Measurements from ENCODE around the gene NXF2. TPM values are rescaled to one million over a fixed set of nuclear protein-coding genes. Genes with fewer than 3 reads are reported as not detected.

The NXF2 gene
- total RNA-seq, 2 donors from 2014 or later: not detected

DNA sequence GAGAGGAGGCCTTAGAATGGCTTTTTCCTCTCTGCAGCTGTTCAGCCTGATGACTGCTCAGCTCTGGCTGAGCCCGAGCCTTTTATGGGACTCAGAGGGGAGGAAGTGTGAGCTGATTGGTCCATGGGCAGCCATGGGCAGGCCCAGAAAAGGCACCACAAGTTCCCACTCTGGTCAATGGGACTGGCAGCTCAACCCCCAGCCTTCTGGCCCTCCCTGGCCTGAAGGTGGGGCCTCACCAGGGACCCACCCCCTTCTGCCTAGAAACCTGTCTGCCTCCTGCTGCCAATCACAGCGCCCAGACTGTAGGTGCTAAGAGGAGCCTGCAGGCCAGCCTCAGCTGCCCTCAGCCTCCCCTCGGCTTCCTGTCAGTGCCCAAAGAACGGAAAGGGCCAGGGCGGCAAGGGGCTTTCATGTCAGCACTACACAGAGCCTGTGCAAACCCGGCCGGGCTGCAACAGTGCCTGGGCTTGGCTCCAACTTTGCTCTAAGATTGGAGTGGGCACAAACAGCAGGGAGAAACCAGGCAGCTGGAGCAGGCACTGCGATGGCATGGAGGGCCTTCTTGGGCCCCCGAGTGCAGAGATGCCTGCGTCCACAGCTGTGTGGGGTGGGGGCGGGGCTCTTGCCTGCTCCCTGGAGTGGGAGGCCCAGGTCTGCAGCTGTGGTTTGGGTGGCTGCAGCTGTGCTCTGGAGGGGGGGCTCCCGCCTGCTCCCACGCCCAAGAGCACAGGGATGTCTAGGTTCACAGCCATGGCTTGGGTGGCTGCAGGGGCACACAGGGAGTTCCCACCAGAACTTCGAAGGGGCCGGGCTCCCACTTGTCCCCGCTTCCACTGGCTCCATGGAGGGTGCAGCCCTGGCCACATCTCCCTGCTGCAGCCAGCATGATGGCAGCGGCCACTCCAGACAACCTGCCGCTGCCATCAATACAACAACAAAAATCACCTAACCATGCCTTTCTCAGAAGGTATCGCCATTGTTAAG, 92.6 kb downstream of the NXF2 start:
- intact Hi-C loops (cut with DNase I): no loop called here
- no peak for ATAC-seq
- 71 to 94% methylated on average over 4 to 13 of the region's 19 CpGs for WGBS, 2 donors
- Histone ChIP-seq H3K9me3 (no peaks in the 10 kb centered on the region), H3K4me1 (no peaks in the 10 kb centered on the region), H3K27me3 (no peaks in the 10 kb centered on the region), H3K27ac (no peak overlapping the region), H3K36me3 (replicated peaks in 1 of 2; ENCODE audit: insufficient read depth in 1 of 2, low read depth in 2 of 2) (no peaks in the 10 kb centered on the region), H3K4me3 (no peak overlapping the region)
- peak in 2 of 4 donors; percentile 5 to 16 for DNase-seq
- TF ChIP-seq CTCF (IDR thresholded peaks at IDR 0.05) (no peak), POLR2A (IDR thresholded peaks at IDR 0.05) (no peak)

DNA sequence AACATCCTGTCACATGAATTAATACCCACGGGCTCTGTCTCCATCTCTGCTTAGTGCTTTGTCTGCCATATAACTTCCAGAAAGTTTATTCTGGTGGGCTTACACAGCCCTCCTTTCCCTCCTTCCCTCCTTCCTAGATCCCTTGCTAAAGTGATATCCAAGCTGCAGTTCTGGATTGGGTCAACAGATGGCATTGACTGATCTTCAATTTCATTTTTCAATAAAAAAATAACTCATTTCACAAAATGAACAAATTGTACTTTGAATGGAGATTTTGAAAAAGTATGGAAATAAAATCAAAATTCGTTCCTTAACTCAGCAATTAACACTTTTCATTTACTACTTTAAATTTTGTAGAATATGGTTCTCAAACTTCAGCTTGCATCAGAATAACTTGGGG, 94.9 kb downstream of the NXF2 start:
- no peaks in the 10 kb centered on the region for H3K36me3 ChIP-seq (replicated peaks in 1 of 2; ENCODE audit: insufficient read depth in 1 of 2, low read depth in 2 of 2)
- no peak for TF ChIP-seq POLR2A (IDR thresholded peaks at IDR 0.05)
- TF ChIP-seq CTCF (IDR thresholded peaks at IDR 0.05): no peak
- H3K4me3 ChIP-seq: no peak overlapping the region
- intact Hi-C loops (cut with DNase I): no loop called here
- no peaks in the 10 kb centered on the region for H3K27me3 ChIP-seq
- ATAC-seq (no peak), DNase-seq (no peak)
- no peaks in the 10 kb centered on the region for H3K4me1 ChIP-seq
- no peak overlapping the region for H3K27ac ChIP-seq
- H3K9me3 ChIP-seq: no peaks in the 10 kb centered on the region
- WGBS, 2 donors: 22 to 25% methylated on average over 2 of the region's 2 CpGs

DNA sequence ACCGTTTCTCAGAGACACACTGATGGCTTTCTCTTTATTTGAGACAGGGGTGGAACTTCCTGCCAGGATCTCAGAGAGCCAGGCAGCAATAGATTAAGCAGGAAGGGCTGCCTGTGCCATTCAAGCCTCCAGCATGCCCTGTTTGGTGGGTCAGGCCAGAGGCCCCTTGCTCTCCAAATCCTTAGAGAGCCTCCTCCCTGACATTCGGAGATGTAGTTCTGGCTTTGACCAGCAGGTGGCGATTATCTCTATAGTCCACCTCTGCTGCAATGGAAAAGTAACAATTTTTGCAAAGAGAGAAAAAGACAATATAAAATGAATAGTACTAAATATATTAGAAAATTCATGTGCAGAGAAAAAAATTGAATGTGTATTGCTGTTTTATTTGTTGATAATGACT, 98.9 kb downstream of the NXF2 start:
- Histone ChIP-seq H3K9me3 (no peaks in the 10 kb centered on the region), H3K27me3 (no peaks in the 10 kb centered on the region), H3K27ac (no peak overlapping the region), H3K4me1 (no peaks in the 10 kb centered on the region), H3K36me3 (replicated peaks in 1 of 2; ENCODE audit: insufficient read depth in 1 of 2, low read depth in 2 of 2) (no peaks in the 10 kb centered on the region), H3K4me3 (no peak overlapping the region)
- 23 to 25% methylated on average over 3 of the region's 3 CpGs for WGBS, 2 donors
- TF ChIP-seq CTCF (IDR thresholded peaks at IDR 0.05): peak; percentile 34 to 61 (median 43)
- TF ChIP-seq POLR2A (IDR thresholded peaks at IDR 0.05): no peak
- intact Hi-C loops (cut with DNase I): no loop called here
- ATAC-seq (no peak), DNase-seq (peak; percentile 38 to 83 (median 64))

Other genes with a start within 250 kb of the NXF2 start
- 1 to 10 TPM; 1.3 to 2.3 TPM for gene TCEAL2, start 121.5 kb upstream of the NXF2 start, total RNA-seq
- not detected for gene TCEAL6, start 104.7 kb upstream of the NXF2 start, total RNA-seq
- gene BEX5, start 91.2 kb upstream of the NXF2 start, total RNA-seq: 1 to 10 TPM; 4.3 to 7.0 TPM
- not detected for gene TCP11X1, start 31.9 kb upstream of the NXF2 start, total RNA-seq
- not detected for gene NXF2B, start 192.8 kb downstream of the NXF2 start, total RNA-seq
- gene TCP11X2, start 224.6 kb downstream of the NXF2 start, total RNA-seq: not detected